RCC 7860 (cell line): Measurements from ENCODE around the gene PSTPIP1.

Experiments used
- DNase-seq: peaks from one replicate; pipeline ENCODE4 v3.0.0-alpha.2; 2015; ENCODE audit warnings: low spot score
- FAIRE-seq: peaks from 2 replicates; lab custom pipeline; 2012; peaks lifted over from hg19 to GRCh38; lab: Jason Lieb, UNC

The PSTPIP1 gene

GRCh38 chr15:77066971-77067690 is 72.2 kb downstream of the PSTPIP1 start:
- FAIRE-seq (no peak), DNase-seq (peak; percentile 23)

- FAIRE-seq (no peak), DNase-seq (no peak)
Measured at GRCh38 chr15:77067691-77068367, 72.9 kb downstream of the PSTPIP1 start.

GRCh38 chr15:77068633-77069032 is 73.7 kb downstream of the PSTPIP1 start:
- FAIRE-seq (no peak), DNase-seq (no peak)

GRCh38 chr15:77069521-77070121 is 74.7 kb downstream of the PSTPIP1 start:
- DNase-seq (peak; percentile 20), FAIRE-seq (no peak)

GRCh38 chr15:77070180-77070494 is 75.2 kb downstream of the PSTPIP1 start:
- DNase-seq (no peak), FAIRE-seq (no peak)

- FAIRE-seq, result no peak
- DNase-seq, result peak; percentile 79
Measured at GRCh38 chr15:77070495-77071304, 75.8 kb downstream of the PSTPIP1 start, which contains the start of gene TSPAN3. TSS of gene TSPAN3 (minus strand) at chr15:77071109. CDS start at chr15:77070954, 155 bp downstream.

- FAIRE-seq (no peak), DNase-seq (no peak)
Measured at GRCh38 chr15:77071305-77072223, 76.6 kb downstream of the PSTPIP1 start.

GRCh38 chr15:77074350-77074749 is 79.4 kb downstream of the PSTPIP1 start:
- no peak for FAIRE-seq
- DNase-seq, result no peak

GRCh38 chr15:77075528-77075927 is 80.6 kb downstream of the PSTPIP1 start:
- peak; percentile 63 for FAIRE-seq
- DNase-seq, result peak; percentile 47

- FAIRE-seq (no peak), DNase-seq (no peak)
Measured at GRCh38 chr15:77076323-77076915, 81.5 kb downstream of the PSTPIP1 start.

GRCh38 chr15:77081971-77082370 is 87.0 kb downstream of the PSTPIP1 start:
- DNase-seq, result no peak
- no peak for FAIRE-seq

- DNase-seq (no peak), FAIRE-seq (no peak)
Measured at GRCh38 chr15:77083381-77084160, 88.6 kb downstream of the PSTPIP1 start.

GRCh38 chr15:77084436-77084835 is 89.5 kb downstream of the PSTPIP1 start:
- FAIRE-seq (no peak), DNase-seq (no peak)

GRCh38 chr15:77085297-77085696 is 90.4 kb downstream of the PSTPIP1 start:
- peak; percentile 25 for DNase-seq
- peak; percentile 24 for FAIRE-seq
